ENCODE results near the gene RNF20. TPM values are rescaled to one million over a fixed set of nuclear protein-coding genes. Genes with fewer than 3 reads are reported as not detected.
"Not testable (repeated sequence)": the region's sequence is repeated elsewhere in the genome, so short reads cannot be mapped to it uniquely, and the experiment has no call there.

The RNF20 gene
- total and polyA plus RNA-seq, 9 donors: 12.8 to 45.8 (median 33.6) TPM

DNA sequence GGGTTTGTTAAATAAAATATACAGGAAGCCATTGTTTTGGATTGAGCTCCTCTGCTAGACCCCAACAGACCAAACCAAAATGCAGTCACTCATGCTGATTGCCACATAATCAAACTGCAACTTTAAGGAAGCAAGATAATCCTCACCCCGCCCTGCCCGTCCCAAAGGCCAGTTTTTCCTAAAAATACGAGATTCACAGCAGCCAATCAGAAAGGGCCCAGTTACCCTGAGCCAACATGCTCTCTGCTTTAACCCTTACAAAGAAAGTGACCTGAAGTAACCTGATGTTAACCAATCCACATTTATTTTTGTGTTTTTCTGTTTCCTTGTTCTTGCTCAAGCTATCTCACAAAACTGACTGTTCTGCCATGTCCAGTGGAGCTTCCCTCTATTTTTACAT is 21.5 kb upstream of the RNF20 start:
- Histone ChIP-seq H3K27ac (no peak overlapping the region), H3K4me1 (ENCODE audit: insufficient read depth) (no peaks in the 10 kb centered on the region), H3K27me3 (no peaks in the 10 kb centered on the region), H3K4me3 (no peak overlapping the region), H3K9me3 (no peaks in the 10 kb centered on the region), H3K36me3 (no peaks in the 10 kb centered on the region)
- DNase-seq: no peak
- intact Hi-C loops (cut with DNase I): no loop called here
- TF ChIP-seq POLR2A (IDR thresholded peaks at IDR 0.05): no peak
- WGBS, 3 donors: 64 to 80% (median 70%) methylated on average over 3 of the region's 3 CpGs

DNA sequence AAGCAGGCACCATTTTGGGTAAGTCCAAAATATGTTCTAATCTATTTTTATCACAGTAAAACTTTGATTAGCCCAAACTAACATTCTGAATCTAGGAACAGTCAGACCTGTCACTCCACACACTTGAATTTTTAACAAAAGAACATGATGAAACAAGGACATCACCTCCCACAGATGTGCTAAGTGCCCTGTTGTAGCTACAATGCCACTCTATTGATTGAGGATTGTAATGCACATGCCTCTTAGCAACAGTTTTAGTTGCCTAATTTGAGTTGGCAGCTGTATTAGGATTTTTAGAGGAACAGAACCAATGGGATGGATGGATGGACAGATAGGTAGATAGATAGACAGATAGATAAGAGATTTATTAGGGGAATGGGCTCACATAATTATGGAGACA is 20.3 kb upstream of the RNF20 start:
- Histone ChIP-seq H3K4me3 (no peak overlapping the region), H3K27me3 (no peaks in the 10 kb centered on the region), H3K27ac (no peak overlapping the region), H3K36me3 (no peaks in the 10 kb centered on the region), H3K9me3 (no peaks in the 10 kb centered on the region), H3K4me1 (ENCODE audit: insufficient read depth) (no peaks in the 10 kb centered on the region)
- no peak for DNase-seq
- TF ChIP-seq EP300 (IDR thresholded peaks at IDR 0.05) (no peak), POLR2A (IDR thresholded peaks at IDR 0.05) (no peak), CTCF (IDR thresholded peaks at IDR 0.05) (no peak)
- intact Hi-C loops (cut with DNase I): no loop called here

- intact Hi-C loops (cut with DNase I): no loop called here
- H3K9me3 ChIP-seq: no peaks in the 10 kb centered on the region
- no peaks in the 10 kb centered on the region for H3K4me1 ChIP-seq (ENCODE audit: insufficient read depth)
- DNase-seq: no peak
- no peak overlapping the region for H3K4me3 ChIP-seq
- 0 to 7% (median 2%) methylated on average over 2 of the region's 2 CpGs for WGBS, 3 donors
- no peaks in the 10 kb centered on the region for H3K27me3 ChIP-seq
- no peak overlapping the region for H3K27ac ChIP-seq
- TF ChIP-seq EP300 (IDR thresholded peaks at IDR 0.05) (no peak), POLR2A (IDR thresholded peaks at IDR 0.05) (no peak), CTCF (IDR thresholded peaks at IDR 0.05) (no peak)
- no peaks in the 10 kb centered on the region for H3K36me3 ChIP-seq
Measured at GRCh38 chr9:101514071-101514470, 19.6 kb upstream of the RNF20 start.

- no peaks in the 10 kb centered on the region for H3K9me3 ChIP-seq
- H3K27ac ChIP-seq: no peak overlapping the region
- H3K36me3 ChIP-seq: no peaks in the 10 kb centered on the region
- TF ChIP-seq EP300 (IDR thresholded peaks at IDR 0.05): no peak
- no peak for TF ChIP-seq CTCF (IDR thresholded peaks at IDR 0.05)
- no peak for TF ChIP-seq POLR2A (IDR thresholded peaks at IDR 0.05)
- DNase-seq: no peak
- H3K4me1 ChIP-seq (ENCODE audit: insufficient read depth): no peaks in the 10 kb centered on the region
- no peaks in the 10 kb centered on the region for H3K27me3 ChIP-seq
- 80 to 91% (median 87%) methylated on average over 1 of the region's 1 CpG for WGBS, 3 donors
- no peak overlapping the region for H3K4me3 ChIP-seq
- intact Hi-C loops (cut with DNase I): no loop called here
Measured at GRCh38 chr9:101516655-101517054, 17.0 kb upstream of the RNF20 start.

DNA sequence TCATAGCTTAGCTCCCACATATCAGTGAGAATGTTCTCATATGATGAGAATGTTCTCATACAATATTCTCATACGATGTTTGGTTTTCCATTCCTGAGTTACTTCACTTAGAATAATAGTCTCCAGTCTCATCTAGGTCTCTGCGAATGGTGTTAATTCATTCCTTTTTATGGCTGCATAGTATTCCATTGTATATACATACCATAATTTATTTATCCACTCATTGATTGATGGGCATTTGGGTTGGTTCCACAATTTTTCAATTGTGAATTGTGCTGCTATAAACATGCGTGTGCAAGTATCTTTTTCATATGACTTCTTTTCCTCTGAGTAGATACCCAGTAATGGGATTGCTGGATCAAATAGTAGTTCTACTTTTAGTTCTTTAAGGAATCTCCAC is 15.2 kb upstream of the RNF20 start:
- H3K27me3 ChIP-seq; H3K9me3 ChIP-seq; H3K4me1 ChIP-seq (ENCODE audit: insufficient read depth); H3K27ac ChIP-seq; intact Hi-C loops (cut with DNase I); H3K4me3 ChIP-seq; H3K36me3 ChIP-seq; DNase-seq: not testable (repeated sequence)
- WGBS, 3 donors: 95 to 97% (median 96%) methylated on average over 3 of the region's 3 CpGs

DNA sequence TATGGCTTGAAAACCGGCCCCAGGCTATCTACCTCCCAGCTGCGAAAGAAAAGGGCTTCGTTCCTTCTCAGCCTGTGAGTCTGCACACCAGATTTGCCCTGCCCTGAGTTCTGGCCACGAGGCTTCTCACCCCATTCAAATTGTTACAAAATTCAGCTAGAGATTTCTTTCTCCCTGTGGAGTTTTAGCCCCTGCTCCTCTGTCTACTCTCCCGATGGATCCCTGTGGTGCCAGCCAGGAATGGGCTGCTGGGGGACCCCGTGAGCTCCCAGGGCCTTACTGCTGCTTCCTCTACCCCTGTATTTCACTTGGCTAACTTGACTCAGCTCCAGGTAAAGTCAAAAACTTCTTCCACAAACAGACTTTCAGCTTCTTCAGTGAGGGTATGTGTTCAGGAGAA is 9.3 kb upstream of the RNF20 start:
- TF ChIP-seq EP300 (IDR thresholded peaks at IDR 0.05) (no peak), CTCF (IDR thresholded peaks at IDR 0.05) (no peak)
- Histone ChIP-seq H3K27ac (no peak overlapping the region), H3K36me3 (no peaks in the 10 kb centered on the region), H3K4me1 (ENCODE audit: insufficient read depth) (no peaks in the 10 kb centered on the region), H3K4me3 (no peak overlapping the region), H3K9me3 (no peaks in the 10 kb centered on the region), H3K27me3 (no peaks in the 10 kb centered on the region)
- intact Hi-C loops (cut with DNase I): no loop called here
- DNase-seq: no peak
- 80 to 86% (median 81%) methylated on average over 6 of the region's 6 CpGs for WGBS, 3 donors

Measured in ovary (tissue), 9 donors.